Measurements from ENCODE around the gene NUDT14.

The NUDT14 gene

GRCh38 chr14:105159344-105159743, 21.8 kb downstream of the NUDT14 start:
- no peak for DNase-seq (ENCODE audit: low read depth, low spot score)

- DNase-seq (ENCODE audit: low read depth, low spot score): no peak
These were observed 22.3 kb downstream of the NUDT14 start for GRCh38 chr14:105158794-105159193.

GRCh38 chr14:105157872-105158271, 23.2 kb downstream of the NUDT14 start:
- no peak for DNase-seq (ENCODE audit: low read depth, low spot score)

- no peak for DNase-seq (ENCODE audit: low read depth, low spot score)
These were observed 24.4 kb downstream of the NUDT14 start for GRCh38 chr14:105156414-105157375.

GRCh38 chr14:105155681-105156413, 25.3 kb downstream of the NUDT14 start:
- no peak for DNase-seq (ENCODE audit: low read depth, low spot score)

GRCh38 chr14:105155071-105155651, 26.0 kb downstream of the NUDT14 start:
- no peak for DNase-seq (ENCODE audit: low read depth, low spot score)

GRCh38 chr14:105154476-105154871, 26.6 kb downstream of the NUDT14 start:
- no peak for DNase-seq (ENCODE audit: low read depth, low spot score)

- no peak for DNase-seq (ENCODE audit: low read depth, low spot score)
These were observed 27.2 kb downstream of the NUDT14 start for GRCh38 chr14:105153739-105154475.

- DNase-seq (ENCODE audit: low read depth, low spot score): no peak
These were observed 27.8 kb downstream of the NUDT14 start for GRCh38 chr14:105153331-105153731.

- no peak for DNase-seq (ENCODE audit: low read depth, low spot score)
These were observed 28.3 kb downstream of the NUDT14 start for GRCh38 chr14:105152794-105153241.

GRCh38 chr14:105151838-105152793, 29.0 kb downstream of the NUDT14 start:
- no peak for DNase-seq (ENCODE audit: low read depth, low spot score)

GRCh38 chr14:105151084-105151837, 29.9 kb downstream of the NUDT14 start:
- no peak for DNase-seq (ENCODE audit: low read depth, low spot score)

- DNase-seq (ENCODE audit: low read depth, low spot score): no peak
These were observed 30.6 kb downstream of the NUDT14 start for GRCh38 chr14:105150368-105151083.

- DNase-seq (ENCODE audit: low read depth, low spot score): no peak
These were observed 31.1 kb downstream of the NUDT14 start for GRCh38 chr14:105150026-105150367.

- no peak for DNase-seq (ENCODE audit: low read depth, low spot score)
These were observed 31.8 kb downstream of the NUDT14 start for GRCh38 chr14:105149146-105149781.

GRCh38 chr14:105148604-105149145, 32.4 kb downstream of the NUDT14 start:
- no peak for DNase-seq (ENCODE audit: low read depth, low spot score)

- no peak for DNase-seq (ENCODE audit: low read depth, low spot score)
These were observed 33.2 kb downstream of the NUDT14 start for GRCh38 chr14:105147671-105148603.
